OCI-LY3 (cell line): ENCODE data around the gene RANBP9.

Experiments used
- CTCF ChIP-seq: fragments of 200-600, 300-600 bp; sonication (generic); IDR thresholded peaks from 2 replicates; pipeline ENCODE4 v1.5.1; 2014; ENCODE audit warnings: antibody characterized with exemption, low read length, low read depth
- EZH2phosphoT487 ChIP-seq: fragments of 200-600 bp; shearing (Covaris generic); IDR thresholded peaks from 2 replicates; pipeline ENCODE4 v1.6.1; 2018; ENCODE audit warnings: antibody characterized with exemption, mixed run types, low read depth

- no peak for TF ChIP-seq CTCF
- no peak for TF ChIP-seq EZH2phosphoT487
These were observed 58.3 kb downstream of the RANBP9 start for GRCh38 chr6:13653296-13653695.
